Prostate gland (tissue), 2 donors: ENCODE data around the gene GPR157.
"Not testable (repeated sequence)": the region's sequence is repeated elsewhere in the genome, so short reads cannot be mapped to it uniquely, and the experiment has no call there.

Source experiments
- POLR2A ChIP-seq: fragments of 450-650 bp; IDR thresholded peaks from one replicate; pipeline ENCODE4 v1.6.1; 2016; ENCODE audit warnings: antibody characterized with exemption, mild to moderate bottlenecking
- POLR2AphosphoS5 ChIP-seq: sonication (generic); formaldehyde crosslinking; IDR thresholded peaks from one replicate; pipeline ENCODE4 v1.6.1; 2017; ENCODE audit warnings: antibody characterized with exemption
- TF ChIP-seq, protein P1 (sequence below), 4 experiments: fragments of 200-600 bp in 2 of 4; fragments of 450-650 bp in 2 of 4; sonication (generic) in 2 of 4; IDR thresholded peaks; 1 replicate in 3 of 4; 2 replicates in 1 of 4; pipeline ENCODE4 v1.5.1; 2016 to 2019; ENCODE audit warnings: antibody characterized with exemption in 4 of 4, mild to moderate bottlenecking in 2 of 4, moderate library complexity in 2 of 4

DNA sequence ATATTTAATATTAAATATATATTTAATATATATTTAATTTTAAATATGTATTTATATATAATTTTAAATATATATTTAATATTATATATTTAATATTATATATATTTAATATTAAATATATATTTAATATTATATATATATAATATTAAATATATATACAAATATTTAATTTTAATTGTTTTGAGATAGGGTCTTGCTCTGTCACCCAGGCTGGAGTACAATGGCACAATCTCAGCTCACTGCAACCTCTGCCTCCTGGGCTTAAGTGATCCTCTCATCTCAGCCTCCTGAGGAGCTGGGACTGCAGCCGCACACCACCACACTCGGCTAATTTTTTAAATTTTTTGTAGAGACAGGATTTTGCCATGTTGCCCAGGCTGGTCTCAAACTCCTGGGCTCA, 5.2 kb downstream of the GPR157 start:
- TF ChIP-seq, protein P1, sequence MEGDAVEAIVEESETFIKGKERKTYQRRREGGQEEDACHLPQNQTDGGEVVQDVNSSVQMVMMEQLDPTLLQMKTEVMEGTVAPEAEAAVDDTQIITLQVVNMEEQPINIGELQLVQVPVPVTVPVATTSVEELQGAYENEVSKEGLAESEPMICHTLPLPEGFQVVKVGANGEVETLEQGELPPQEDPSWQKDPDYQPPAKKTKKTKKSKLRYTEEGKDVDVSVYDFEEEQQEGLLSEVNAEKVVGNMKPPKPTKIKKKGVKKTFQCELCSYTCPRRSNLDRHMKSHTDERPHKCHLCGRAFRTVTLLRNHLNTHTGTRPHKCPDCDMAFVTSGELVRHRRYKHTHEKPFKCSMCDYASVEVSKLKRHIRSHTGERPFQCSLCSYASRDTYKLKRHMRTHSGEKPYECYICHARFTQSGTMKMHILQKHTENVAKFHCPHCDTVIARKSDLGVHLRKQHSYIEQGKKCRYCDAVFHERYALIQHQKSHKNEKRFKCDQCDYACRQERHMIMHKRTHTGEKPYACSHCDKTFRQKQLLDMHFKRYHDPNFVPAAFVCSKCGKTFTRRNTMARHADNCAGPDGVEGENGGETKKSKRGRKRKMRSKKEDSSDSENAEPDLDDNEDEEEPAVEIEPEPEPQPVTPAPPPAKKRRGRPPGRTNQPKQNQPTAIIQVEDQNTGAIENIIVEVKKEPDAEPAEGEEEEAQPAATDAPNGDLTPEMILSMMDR (IDR thresholded peaks at IDR 0.05) = not testable (repeated sequence)
- not testable (repeated sequence) for TF ChIP-seq POLR2AphosphoS5, POLR2A
